Right kidney (tissue), 1 donor: Measurements from ENCODE around the gene PPY.
"Not testable (repeated sequence)": the region's sequence is repeated elsewhere in the genome, so short reads cannot be mapped to it uniquely, and the experiment has no call there.

Source experiments
- DNase-seq: peaks from one replicate; pipeline ENCODE4 v3.0.0-alpha.2; 2016

PPY gene

DNA sequence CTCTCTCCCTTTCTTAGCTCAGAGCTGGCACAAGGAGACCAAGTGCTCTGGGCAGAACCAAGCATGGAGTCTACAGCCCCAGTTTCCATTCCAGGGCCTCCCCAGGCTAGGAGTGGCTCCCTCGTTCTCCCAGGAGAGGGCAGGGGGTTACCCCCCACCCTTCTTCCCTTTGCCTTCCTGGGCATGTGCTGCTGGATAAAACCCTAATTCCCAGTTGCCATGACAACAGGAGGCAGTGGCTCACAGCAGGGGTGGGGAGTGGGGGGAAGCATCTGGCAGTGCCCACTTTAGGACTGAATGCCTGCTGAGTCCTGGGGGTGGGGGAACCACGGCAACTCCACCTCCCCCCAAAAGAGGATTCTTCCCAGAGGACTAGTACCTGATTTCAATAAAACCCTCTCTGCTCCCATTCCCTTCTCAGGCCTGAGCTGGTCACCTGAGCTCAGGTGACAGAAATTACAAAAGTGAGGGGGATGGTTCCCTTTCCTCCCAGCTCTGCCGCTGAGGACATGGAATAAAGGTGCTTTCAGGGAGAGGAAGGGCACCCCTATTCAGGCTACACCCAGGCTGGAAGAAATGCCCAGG lies 36.8 kb downstream of the PPY start:
- no peak for DNase-seq

DNA sequence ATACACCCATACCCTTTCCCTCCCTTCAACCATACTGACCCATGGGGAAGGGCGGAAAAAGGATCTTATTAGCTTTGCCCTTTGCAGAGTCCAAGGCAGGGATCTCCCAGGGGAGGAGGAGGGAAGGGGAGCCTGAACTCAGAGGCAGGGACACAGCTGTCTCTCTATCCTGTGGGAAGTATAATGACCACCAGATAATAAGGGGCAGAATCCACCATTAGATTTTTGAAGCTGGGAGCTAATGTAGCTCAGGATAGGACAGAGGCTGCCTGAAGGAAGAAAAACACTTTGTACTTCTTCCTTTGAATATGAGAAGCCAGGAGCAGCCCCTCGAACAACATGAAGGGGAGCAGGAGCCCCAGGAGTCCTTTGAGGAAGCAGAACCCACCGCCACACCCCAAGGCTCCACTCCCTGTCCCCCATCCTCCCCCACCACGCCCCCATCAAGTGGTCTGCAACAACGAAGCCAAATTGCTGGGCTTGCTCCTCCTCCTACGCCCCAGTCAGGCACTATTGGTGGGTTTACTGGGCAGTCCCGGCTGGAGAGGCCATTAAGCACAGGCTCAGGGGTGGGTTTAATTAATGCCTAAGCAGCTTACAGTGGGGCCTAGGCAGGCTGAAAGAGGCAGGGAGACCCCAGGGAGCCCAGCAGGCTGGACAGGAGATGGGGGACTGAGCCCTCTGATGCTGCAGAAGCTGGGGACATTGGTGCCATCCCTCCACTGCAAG lies 40.3 kb downstream of the PPY start:
- no peak for DNase-seq

DNA sequence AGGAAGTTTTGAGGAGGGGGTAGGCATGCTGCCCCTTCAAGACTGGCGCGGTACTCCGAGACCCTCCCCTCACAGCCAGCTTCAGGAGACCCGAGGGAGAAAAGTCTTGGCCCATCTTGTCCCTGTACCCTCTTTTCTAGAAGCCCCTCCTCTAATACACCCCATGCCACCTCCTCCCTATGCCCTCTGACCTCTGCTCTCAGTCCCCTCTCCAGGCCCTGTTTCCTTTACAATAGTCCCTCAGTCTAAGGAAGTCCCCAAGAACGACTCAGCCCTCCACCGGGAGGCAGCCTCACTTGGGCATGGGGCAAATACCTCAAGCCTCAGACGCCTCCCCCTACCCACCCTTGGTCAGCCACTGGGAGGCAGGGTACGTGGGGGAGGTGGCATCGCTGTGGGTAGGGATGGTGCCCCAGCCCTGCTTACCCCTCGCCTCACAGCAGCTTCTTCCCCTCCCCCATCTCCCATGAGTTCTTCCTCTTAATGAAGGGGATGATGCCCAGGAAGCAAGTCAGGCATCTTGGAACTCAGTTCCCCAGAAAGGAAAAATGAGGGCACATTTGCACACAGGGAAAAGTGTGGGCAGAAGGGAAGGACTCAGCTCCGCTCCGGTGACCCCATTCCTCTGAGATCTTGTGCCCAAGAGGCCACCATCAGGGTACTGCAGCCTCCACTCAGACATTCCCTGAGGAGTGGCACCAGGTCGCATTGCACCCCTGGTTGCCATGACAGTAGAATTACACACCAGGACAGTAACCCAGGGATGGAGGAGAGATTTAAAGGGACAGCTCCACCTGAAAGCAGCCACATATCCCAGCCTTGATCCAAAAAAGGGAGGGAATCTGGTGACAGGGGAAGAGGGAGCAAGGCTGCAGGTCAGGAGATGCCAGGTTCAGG lies 41.2 kb downstream of the PPY start:
- no peak for DNase-seq

DNA sequence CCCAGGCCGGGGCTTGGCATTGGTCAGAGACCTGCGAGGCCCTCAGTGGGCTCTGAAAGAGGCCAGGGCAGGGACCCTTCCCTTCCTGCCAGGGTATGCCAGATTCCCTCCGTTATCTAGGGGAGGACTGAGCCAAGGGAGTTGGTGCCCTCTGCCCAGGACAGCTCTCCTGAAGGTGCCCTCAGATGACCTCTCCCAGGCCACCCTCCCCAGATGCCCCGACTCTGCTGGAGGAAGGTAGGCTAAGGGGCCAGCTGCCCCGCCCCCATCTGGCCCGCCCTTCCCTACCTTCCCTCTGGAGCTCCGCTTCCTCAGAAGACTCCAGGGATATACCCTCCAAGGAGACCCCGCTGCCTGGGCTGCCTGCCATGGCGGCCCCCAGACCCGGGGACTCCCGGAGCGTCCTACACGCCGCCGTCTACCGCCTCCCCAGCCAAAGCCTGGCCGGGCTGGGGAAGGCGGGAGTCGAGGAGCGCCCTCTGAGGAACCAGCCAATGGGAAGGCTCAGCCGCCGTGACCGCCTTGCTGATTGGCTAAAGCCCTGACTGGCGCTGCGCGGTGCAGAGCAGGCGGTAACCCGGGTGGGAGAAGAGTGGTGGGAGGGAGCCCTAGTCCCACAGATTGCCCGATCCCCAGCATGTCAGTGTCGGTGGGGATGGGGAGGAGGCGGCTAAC lies 42.0 kb downstream of the PPY start:
- DNase-seq = peak; percentile 85

DNA sequence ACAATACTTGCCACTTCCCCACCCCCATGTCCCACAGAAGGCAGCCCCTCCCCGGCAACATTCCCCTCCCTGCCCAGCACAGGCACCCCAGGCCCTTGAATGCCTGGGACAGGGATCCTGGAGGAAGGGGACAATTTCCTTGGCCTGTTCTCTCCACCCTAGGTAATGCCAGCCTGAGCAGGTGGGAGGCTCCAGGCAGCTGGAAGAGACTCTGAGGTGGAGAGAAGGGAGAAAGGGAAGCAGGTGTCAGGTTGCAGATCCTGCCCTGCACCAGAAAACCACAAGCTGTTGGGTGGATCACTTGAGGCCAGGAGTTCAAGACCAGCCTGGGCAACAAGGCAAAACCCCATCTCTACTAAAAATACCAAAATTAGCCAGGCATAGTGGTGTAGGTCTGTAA lies 43.8 kb downstream of the PPY start:
- DNase-seq = no peak

DNA sequence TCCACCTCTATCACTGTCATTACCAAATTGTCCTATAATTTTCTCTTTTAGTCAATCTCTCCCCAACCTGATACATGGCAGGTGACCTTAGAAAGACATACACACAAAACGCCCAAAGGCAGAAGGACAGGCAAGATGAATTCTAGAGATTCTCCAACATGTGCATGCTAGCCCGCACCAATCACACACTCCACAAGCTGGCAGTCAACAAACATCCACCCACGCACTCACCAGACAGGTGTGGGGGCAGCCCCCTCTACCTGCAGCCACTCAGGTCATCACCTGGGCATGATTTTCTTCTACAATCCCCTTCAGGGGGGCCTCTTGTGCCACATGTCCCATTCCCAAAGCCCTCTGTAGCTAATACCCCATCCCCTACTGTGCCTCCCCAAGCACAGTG lies 44.4 kb downstream of the PPY start:
- DNase-seq = no peak

DNA sequence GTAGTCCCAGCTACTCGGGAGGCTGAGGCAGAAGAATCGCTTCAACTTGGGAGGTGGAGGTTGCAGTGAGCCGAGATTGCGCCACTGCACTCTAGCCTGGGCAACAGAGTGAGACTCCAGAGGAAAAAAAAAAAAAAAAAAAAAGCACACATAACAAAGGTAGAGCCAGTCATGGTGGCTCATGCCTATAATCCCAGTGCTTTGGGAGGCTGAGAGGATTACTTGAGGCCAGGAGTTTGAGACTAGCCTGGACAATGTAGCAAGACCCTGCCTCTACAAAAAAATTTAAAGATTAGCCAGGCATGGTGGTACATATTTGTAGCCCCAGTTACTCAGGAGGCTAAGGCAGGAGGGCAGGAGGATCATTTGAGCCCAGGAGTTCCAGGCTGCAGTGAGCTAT lies 47.8 kb downstream of the PPY start:
- DNase-seq = not testable (repeated sequence)

DNA sequence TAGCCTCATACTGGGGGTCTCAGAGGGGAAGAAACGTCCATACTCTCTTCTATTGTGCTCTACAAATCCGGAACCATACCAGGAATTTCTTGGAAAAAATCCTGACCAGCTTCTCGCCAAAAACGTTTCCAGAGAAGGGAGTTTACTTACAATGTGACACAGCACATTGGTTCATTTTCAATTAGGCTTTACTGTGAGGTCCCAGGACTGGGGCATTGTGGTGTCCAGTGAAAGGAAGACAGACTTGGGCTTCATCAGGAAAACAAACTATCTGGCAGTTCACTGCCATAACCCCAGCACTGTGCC lies 49.7 kb downstream of the PPY start:
- DNase-seq = no peak

DNA sequence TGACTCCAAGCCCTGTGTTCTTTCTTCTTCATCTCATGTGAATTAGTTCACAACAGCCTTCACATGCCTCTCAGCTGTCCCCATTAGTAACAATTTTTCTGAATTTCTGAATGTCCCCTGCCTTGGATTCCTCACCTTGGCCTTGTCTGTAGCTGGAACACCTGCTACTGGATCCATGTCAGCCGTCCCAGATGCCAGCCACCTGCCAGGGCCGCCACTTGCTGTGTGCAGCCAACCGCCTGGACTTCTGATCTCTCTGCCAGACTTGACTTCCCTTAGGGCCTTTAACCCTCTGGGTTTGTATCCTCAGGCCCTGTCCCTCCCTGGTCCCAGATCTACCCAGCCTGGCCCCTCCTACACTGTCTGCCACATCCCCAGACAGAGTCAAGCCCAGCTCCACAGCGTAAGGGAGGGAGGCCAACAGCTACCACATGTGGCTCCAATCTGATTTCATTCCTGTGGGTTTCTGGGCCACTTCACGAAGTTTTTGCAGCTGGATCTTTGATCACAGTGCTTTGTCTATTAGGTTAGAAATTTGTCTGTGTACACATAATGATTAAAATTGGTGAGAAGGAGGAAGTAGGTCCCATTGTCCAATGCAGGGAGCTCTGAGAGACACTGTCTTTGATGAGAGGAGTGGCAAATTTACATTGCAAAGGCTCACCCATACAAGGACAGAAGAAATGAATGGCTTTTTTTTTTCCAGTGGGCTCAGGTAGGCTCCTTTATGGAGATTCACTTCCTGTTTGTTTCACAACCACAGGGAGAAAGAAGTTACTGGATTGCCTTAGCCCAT lies 50.2 kb downstream of the PPY start:
- no peak for DNase-seq
